H9 (cell line): ENCODE measurements around the gene SPESP1. TPM values are rescaled to one million over a fixed set of nuclear protein-coding genes. Genes with fewer than 3 reads are reported as not detected.

Experiments used
- DNase-seq: peaks from one replicate; pipeline ENCODE4 v3.0.0-alpha.2; 2017
- H2AFZ ChIP-seq: one replicate; pipeline ENCODE4 v1.6.1; 2013; ENCODE audit warnings: mild to moderate bottlenecking, low read length, control low read depth, moderate library complexity
- H2AK5ac ChIP-seq: 2 replicates; pipeline ENCODE4 v1.6.1; 2013; ENCODE audit warnings: low read length, control low read depth, mixed read lengths; ENCODE audit not compliant: insufficient read length
- H2BK120ac ChIP-seq: one replicate; pipeline ENCODE4 v1.6.1; 2013; ENCODE audit warnings: low read depth, mild to moderate bottlenecking, low read length, control low read depth, inconsistent platforms; ENCODE audit not compliant: poor library complexity, severe bottlenecking
- H2BK12ac ChIP-seq: 2 replicates; pipeline ENCODE4 v1.6.1; 2013; ENCODE audit warnings: low read length, control low read depth, mixed read lengths, low read depth; ENCODE audit not compliant: insufficient read length
- H2BK15ac ChIP-seq: 2 replicates; pipeline ENCODE4 v1.6.1; 2013; ENCODE audit warnings: low read depth, low read length, control low read depth
- H2BK20ac ChIP-seq: one replicate; pipeline ENCODE4 v1.6.1; 2013; ENCODE audit warnings: low read depth, mild to moderate bottlenecking, low read length, control low read depth, inconsistent platforms; ENCODE audit not compliant: poor library complexity, severe bottlenecking
- H2BK5ac ChIP-seq: 2 replicates; pipeline ENCODE4 v1.6.1; 2013; ENCODE audit warnings: low read length, control low read depth, mixed read lengths; ENCODE audit not compliant: insufficient read length
- H3K14ac ChIP-seq: 2 replicates; pipeline ENCODE4 v1.6.1; 2013; ENCODE audit warnings: low read length, control low read depth; ENCODE audit not compliant: insufficient read depth
- H3K18ac ChIP-seq: 2 replicates; pipeline ENCODE4 v1.6.1; 2013; ENCODE audit warnings: low read depth, mild to moderate bottlenecking, mixed read lengths, low read length, control low read depth; ENCODE audit not compliant: insufficient read length
- H3K23ac ChIP-seq: 2 replicates; pipeline ENCODE4 v1.6.1; 2013; ENCODE audit warnings: low read length, control low read depth, mixed read lengths, low read depth; ENCODE audit not compliant: insufficient read length
- H3K23me2 ChIP-seq: 2 replicates; pipeline ENCODE4 v1.6.1; 2013; ENCODE audit warnings: low read depth, mild to moderate bottlenecking, mixed read lengths, low read length, control low read depth; ENCODE audit not compliant: insufficient read length, poor library complexity, severe bottlenecking
- H3K27ac ChIP-seq: 2 replicates; pipeline ENCODE4 v1.5.1; 2013; ENCODE audit warnings: low read length, control low read depth, mixed read lengths, low read depth; ENCODE audit not compliant: insufficient read length
- H3K27me3 ChIP-seq: 2 replicates; pipeline ENCODE4 v1.6.1; 2013; ENCODE audit warnings: low read length, control low read depth, inconsistent platforms; ENCODE audit not compliant: insufficient read depth
- H3K4ac ChIP-seq: 2 replicates; pipeline ENCODE4 v1.6.1; 2013; ENCODE audit warnings: low read depth, mild to moderate bottlenecking, control low read depth, inconsistent platforms, low read length, moderate library complexity
- H3K4me1 ChIP-seq: 2 replicates; pipeline ENCODE4 v1.6.1; 2013; ENCODE audit warnings: low read length, control low read depth, inconsistent platforms; ENCODE audit not compliant: insufficient read depth
- H3K4me2 ChIP-seq: 2 replicates; pipeline ENCODE4 v1.6.1; 2013; ENCODE audit warnings: low read length, control low read depth, mixed read lengths; ENCODE audit not compliant: insufficient read length, insufficient read depth
- H3K56ac ChIP-seq: 2 replicates; pipeline ENCODE4 v1.6.1; 2013; ENCODE audit warnings: low read depth, mild to moderate bottlenecking, mixed read lengths, low read length, control low read depth; ENCODE audit not compliant: insufficient read length
- H3K79me1 ChIP-seq: 2 replicates; pipeline ENCODE4 v1.6.1; 2013; ENCODE audit warnings: low read depth, mild to moderate bottlenecking, moderate library complexity, low read length, control low read depth, inconsistent platforms; ENCODE audit not compliant: insufficient read depth, poor library complexity, severe bottlenecking
- H3K79me2 ChIP-seq: 2 replicates; pipeline ENCODE4 v1.6.1; 2013; ENCODE audit warnings: low read length, control low read depth, inconsistent platforms; ENCODE audit not compliant: insufficient read depth
- H3K9ac ChIP-seq: 2 replicates; pipeline ENCODE4 v1.6.1; 2013; ENCODE audit warnings: low read length, control low read depth, mixed read lengths; ENCODE audit not compliant: insufficient read length; ENCODE audit errors: extremely low read depth
- H3K9me3 ChIP-seq: one replicate; pipeline ENCODE4 v1.6.1; 2013; ENCODE audit warnings: low read depth, low read length, inconsistent platforms; ENCODE audit not compliant: control insufficient read depth
- H3T11ph ChIP-seq: one replicate; pipeline ENCODE4 v1.6.1; 2013; ENCODE audit warnings: mild to moderate bottlenecking, low read length, control low read depth, inconsistent platforms
- H4K20me1 ChIP-seq: one replicate; pipeline ENCODE4 v1.6.1; 2013; ENCODE audit not compliant: control insufficient read depth, insufficient read length, insufficient read depth
- H4K5ac ChIP-seq: 2 replicates; pipeline ENCODE4 v1.6.1; 2013; ENCODE audit warnings: low read depth, mild to moderate bottlenecking, mixed read lengths, low read length, control low read depth; ENCODE audit not compliant: insufficient read length
- H4K8ac ChIP-seq: replicated peaks from 2 replicates; pipeline ENCODE4 v1.6.1; 2013; ENCODE audit warnings: low read length, control low read depth, mixed read lengths, low read depth; ENCODE audit not compliant: insufficient read length
- H4K91ac ChIP-seq: 2 replicates; pipeline ENCODE4 v1.6.1; 2013; ENCODE audit warnings: low read depth, mild to moderate bottlenecking, moderate library complexity, mixed read lengths, low read length, control low read depth; ENCODE audit not compliant: insufficient read length
- H3K27ac Mint-ChIP-seq, 3 experiments: 2 replicates in 2 of 3; 3 replicates in 1 of 3; pipeline ENCODE4 v1.8.0; 2020 to 2021; ENCODE audit warnings: mixed read lengths in 3 of 3, mild to moderate bottlenecking in 1 of 3, moderate library complexity in 1 of 3
- H3K27me3 Mint-ChIP-seq: 2 replicates; pipeline ENCODE4 v1.8.0; 2021; ENCODE audit warnings: low read depth, mild to moderate bottlenecking, moderate library complexity, mixed read lengths
- H3K36me3 Mint-ChIP-seq, 3 experiments: 2 replicates in 2 of 3; 3 replicates in 1 of 3; pipeline ENCODE4 v1.8.0; 2020 to 2021; ENCODE audit warnings: low read depth in 3 of 3, mixed read lengths in 3 of 3; ENCODE audit not compliant: insufficient read depth in 1 of 3
- H3K4me1 Mint-ChIP-seq, 2 experiments: 2 replicates each; pipeline ENCODE4 v1.8.0; 2020; ENCODE audit warnings: mixed read lengths in 2 of 2
- H3K4me3 Mint-ChIP-seq, 2 experiments: 2 replicates in 1 of 2; 3 replicates in 1 of 2; pipeline ENCODE4 v1.8.0; 2020 to 2021; ENCODE audit warnings: mild to moderate bottlenecking in 2 of 2, mixed read lengths in 2 of 2, moderate library complexity in 1 of 2
- H3K9me3 Mint-ChIP-seq, 2 experiments: 2 replicates in 1 of 2; 3 replicates in 1 of 2; pipeline ENCODE4 v1.8.0; 2020; ENCODE audit warnings: mild to moderate bottlenecking in 2 of 2, mixed read lengths in 2 of 2, moderate library complexity in 1 of 2
- WGBS: extraction: QIAGEN DNeasy Blood & Tissue Kit; methylation state at CpG from one replicate; pipeline ENCODE4 v1.1.7; 2013; ENCODE audit warnings: missing lambda C conversion rate, low lambda C conversion rate, mixed read lengths; ENCODE audit not compliant: insufficient read length; ENCODE audit errors: extremely low coverage; 5-methylcytosine and 5-hydroxymethylcytosine counted together
- total RNA-seq: library from RNA; stranded (reverse); gene quantifications from 2 replicates; pipeline ENCODE4 v1.2.1, GENCODE V29; 2021
- TF ChIP-seq, protein P1 (sequence below): fragments of 200-600 bp; sonication (generic); conservative IDR thresholded peaks from 3 replicates; pipeline ENCODE4 v1.8.0; 2021; ENCODE audit warnings: antibody characterized with exemption, mild to moderate bottlenecking

SPESP1 gene
- total RNA-seq, 1 experiment from 2014 or later: not detected

DNA sequence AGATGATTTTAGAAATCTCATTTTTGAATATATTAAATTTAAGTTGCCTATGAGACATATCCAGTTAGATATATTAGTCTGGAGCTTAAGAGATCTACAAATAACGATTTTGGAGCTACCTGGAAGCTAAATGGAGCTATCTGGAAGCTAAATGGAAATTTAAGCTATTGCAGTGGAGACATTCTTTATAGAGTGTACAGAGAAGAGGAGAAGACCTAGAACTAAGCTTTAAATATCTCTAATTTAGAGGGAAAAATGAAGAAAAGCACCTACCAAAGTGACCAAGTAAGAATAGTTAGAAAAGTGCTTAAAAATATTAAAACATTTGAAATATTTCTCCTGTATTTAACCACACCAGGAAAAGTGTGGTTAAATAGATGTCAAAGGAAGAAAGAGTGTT lies 28.3 kb downstream of the SPESP1 start:
- Histone ChIP-seq H3K79me2 (no peaks in the 10 kb centered on the region), H2AK5ac (no peak overlapping the region), H4K5ac (no peak overlapping the region), H3K56ac (no peak overlapping the region), H2BK120ac (no peak overlapping the region), H3K14ac (no peak overlapping the region), H3K23me2 (no peaks in the 10 kb centered on the region), H3K23ac (no peak overlapping the region), H3K27me3 (no peaks in the 10 kb centered on the region), H2BK15ac (no peak overlapping the region), H2BK5ac (no peak overlapping the region), H3K9ac (no peak overlapping the region), H4K91ac (no peak overlapping the region), H2AFZ (no peak overlapping the region), H4K8ac (no peak overlapping the region), H3K18ac (no peak overlapping the region), H2BK12ac (no peak overlapping the region), H4K20me1 (no peaks in the 10 kb centered on the region), H3K9me3 (no peaks in the 10 kb centered on the region), H3K79me1 (no peaks in the 10 kb centered on the region), H3T11ph (no peak overlapping the region), H3K4ac (no peak overlapping the region), H2BK20ac (no peak overlapping the region), H3K4me2 (no peak overlapping the region), H3K4me1 (no peaks in the 10 kb centered on the region), H3K27ac (no peak overlapping the region)
- DNase-seq: no peak
- Mint-ChIP-seq H3K27ac (no peak overlapping the region), H3K9me3 (peaks cover 8 to 19% of the 10 kb centered on the region in 2 experiments), H3K4me1 (no peaks in the 10 kb centered on the region), H3K4me3 (no peak overlapping the region), H3K36me3 (peaks cover 3 to 16% (median 8%) of the 10 kb centered on the region in 3 experiments; a peak in 6 of 7 replicates), H3K27me3 (peaks cover 6% of the 10 kb centered on the region)
- TF ChIP-seq, protein P1, sequence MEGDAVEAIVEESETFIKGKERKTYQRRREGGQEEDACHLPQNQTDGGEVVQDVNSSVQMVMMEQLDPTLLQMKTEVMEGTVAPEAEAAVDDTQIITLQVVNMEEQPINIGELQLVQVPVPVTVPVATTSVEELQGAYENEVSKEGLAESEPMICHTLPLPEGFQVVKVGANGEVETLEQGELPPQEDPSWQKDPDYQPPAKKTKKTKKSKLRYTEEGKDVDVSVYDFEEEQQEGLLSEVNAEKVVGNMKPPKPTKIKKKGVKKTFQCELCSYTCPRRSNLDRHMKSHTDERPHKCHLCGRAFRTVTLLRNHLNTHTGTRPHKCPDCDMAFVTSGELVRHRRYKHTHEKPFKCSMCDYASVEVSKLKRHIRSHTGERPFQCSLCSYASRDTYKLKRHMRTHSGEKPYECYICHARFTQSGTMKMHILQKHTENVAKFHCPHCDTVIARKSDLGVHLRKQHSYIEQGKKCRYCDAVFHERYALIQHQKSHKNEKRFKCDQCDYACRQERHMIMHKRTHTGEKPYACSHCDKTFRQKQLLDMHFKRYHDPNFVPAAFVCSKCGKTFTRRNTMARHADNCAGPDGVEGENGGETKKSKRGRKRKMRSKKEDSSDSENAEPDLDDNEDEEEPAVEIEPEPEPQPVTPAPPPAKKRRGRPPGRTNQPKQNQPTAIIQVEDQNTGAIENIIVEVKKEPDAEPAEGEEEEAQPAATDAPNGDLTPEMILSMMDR: no peak
- WGBS: no CpG with 5 or more reads among the region's 1 CpG
